ENCODE results near the gene ZNF683. TPM values are rescaled to one million over a fixed set of nuclear protein-coding genes. Genes with fewer than 3 reads are reported as not detected.

The ZNF683 gene
- total RNA-seq, 1 donor from 2014 or later: not detected

DNA sequence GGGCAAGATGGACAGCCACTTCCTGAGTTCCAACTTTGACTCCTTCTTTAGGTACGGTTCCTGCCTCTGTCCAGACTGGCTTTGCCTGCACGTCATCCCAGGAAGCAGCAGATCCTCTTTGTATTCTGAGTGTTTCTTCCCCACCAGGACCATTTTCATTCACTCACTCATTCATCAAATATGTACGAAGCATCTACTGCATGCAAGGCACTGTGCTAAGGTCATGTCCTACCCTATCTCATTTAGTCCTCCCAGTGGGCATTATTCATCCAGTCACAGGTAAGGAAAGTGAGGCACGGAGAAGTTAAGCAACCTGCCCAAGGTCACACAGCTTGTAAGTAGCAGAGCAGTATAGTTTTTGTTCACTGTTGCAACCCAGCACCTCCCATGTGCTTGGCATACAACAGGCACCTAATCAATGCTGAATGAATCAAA is 32.5 kb downstream of the ZNF683 start:
- no peaks in the 10 kb centered on the region for H3K36me3 ChIP-seq (ENCODE audit: control insufficient read depth, insufficient read depth, low read length)
- H3K27me3 ChIP-seq (ENCODE audit: control insufficient read depth, insufficient read depth, low read length): peaks cover 23% of the 10 kb centered on the region
- H3K4me3 ChIP-seq (ENCODE audit: low read depth, low read length): no peak overlapping the region
- DNase-seq (ENCODE audit: low read depth): no peak
- TF ChIP-seq, protein P1, sequence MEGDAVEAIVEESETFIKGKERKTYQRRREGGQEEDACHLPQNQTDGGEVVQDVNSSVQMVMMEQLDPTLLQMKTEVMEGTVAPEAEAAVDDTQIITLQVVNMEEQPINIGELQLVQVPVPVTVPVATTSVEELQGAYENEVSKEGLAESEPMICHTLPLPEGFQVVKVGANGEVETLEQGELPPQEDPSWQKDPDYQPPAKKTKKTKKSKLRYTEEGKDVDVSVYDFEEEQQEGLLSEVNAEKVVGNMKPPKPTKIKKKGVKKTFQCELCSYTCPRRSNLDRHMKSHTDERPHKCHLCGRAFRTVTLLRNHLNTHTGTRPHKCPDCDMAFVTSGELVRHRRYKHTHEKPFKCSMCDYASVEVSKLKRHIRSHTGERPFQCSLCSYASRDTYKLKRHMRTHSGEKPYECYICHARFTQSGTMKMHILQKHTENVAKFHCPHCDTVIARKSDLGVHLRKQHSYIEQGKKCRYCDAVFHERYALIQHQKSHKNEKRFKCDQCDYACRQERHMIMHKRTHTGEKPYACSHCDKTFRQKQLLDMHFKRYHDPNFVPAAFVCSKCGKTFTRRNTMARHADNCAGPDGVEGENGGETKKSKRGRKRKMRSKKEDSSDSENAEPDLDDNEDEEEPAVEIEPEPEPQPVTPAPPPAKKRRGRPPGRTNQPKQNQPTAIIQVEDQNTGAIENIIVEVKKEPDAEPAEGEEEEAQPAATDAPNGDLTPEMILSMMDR (IDR thresholded peaks at IDR 0.05; ENCODE audit: insufficient read depth, low read length, poor library complexity, severe bottlenecking): no peak

DNA sequence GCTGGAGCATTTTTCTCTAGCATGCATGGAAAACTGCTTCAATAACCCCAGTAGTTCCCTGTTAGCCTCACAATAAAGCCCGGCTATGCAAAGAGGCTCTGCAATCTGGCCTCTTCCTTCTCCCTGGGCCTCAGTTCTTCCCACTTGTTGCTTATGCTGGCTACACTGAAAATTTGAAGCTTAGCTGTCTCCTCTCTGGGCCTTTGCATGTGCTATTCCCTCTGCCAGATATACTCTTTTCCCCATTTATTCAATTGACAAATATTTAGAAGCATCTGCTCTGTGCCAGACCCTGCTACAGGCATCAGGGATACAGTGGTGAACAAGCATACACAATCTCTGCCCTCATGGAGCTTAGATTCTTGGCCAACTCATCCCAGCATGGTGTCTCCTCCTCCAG is 33.9 kb downstream of the ZNF683 start:
- Histone ChIP-seq H3K4me3 (ENCODE audit: low read depth, low read length) (no peak overlapping the region), H3K36me3 (ENCODE audit: control insufficient read depth, insufficient read depth, low read length) (no peaks in the 10 kb centered on the region), H3K27me3 (ENCODE audit: control insufficient read depth, insufficient read depth, low read length) (peaks cover 21% of the 10 kb centered on the region)
- TF ChIP-seq, protein P1 (IDR thresholded peaks at IDR 0.05; ENCODE audit: insufficient read depth, low read length, poor library complexity, severe bottlenecking): no peak
- no peak for DNase-seq (ENCODE audit: low read depth)

DNA sequence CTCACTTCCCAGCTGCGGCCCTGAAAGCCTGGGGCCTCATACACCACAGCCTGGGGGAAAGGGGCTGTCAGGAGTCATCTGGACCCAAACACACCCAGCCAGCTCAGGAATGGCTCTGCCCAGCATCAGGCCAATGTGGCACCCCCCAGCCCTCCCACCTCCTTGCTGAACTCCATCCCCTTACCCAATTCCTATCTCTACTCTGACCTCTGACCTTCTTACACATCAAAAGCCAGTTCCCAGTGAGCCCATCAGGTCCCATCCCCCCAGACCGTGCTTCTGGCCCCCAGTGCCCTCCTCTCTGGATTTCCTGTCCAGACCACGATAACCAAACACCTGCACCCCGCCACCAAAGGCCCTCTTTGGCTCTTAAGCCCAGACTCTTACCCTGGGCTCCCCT is 34.9 kb downstream of the ZNF683 start:
- Histone ChIP-seq H3K27me3 (ENCODE audit: control insufficient read depth, insufficient read depth, low read length) (peaks cover 21% of the 10 kb centered on the region), H3K4me3 (ENCODE audit: low read depth, low read length) (no peak overlapping the region), H3K36me3 (ENCODE audit: control insufficient read depth, insufficient read depth, low read length) (no peaks in the 10 kb centered on the region)
- DNase-seq (ENCODE audit: low read depth): no peak
- TF ChIP-seq, protein P1 (IDR thresholded peaks at IDR 0.05; ENCODE audit: insufficient read depth, low read length, poor library complexity, severe bottlenecking): no peak

DNA sequence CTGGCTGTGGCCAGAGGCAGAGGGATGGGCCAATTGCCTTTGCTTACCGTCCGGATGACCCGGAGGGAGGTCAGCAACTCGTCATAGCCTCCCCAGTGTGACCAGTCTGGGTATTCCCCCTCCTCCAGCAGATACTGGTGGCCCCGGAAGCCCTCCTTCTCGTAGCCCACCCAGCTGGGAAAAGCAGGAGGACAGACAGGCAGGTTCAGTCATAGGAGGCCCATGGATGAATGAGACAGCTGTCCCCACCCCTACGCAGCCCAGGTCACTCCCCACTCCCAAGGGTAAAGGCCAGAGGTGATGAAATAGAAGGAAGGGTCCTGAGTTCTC is 35.4 kb downstream of the ZNF683 start:
- Histone ChIP-seq H3K27me3 (ENCODE audit: control insufficient read depth, insufficient read depth, low read length) (peaks cover 21% of the 10 kb centered on the region), H3K4me3 (ENCODE audit: low read depth, low read length) (no peak overlapping the region), H3K36me3 (ENCODE audit: control insufficient read depth, insufficient read depth, low read length) (no peaks in the 10 kb centered on the region)
- no peak for DNase-seq (ENCODE audit: low read depth)
- TF ChIP-seq, protein P1 (IDR thresholded peaks at IDR 0.05; ENCODE audit: insufficient read depth, low read length, poor library complexity, severe bottlenecking): no peak

DNA sequence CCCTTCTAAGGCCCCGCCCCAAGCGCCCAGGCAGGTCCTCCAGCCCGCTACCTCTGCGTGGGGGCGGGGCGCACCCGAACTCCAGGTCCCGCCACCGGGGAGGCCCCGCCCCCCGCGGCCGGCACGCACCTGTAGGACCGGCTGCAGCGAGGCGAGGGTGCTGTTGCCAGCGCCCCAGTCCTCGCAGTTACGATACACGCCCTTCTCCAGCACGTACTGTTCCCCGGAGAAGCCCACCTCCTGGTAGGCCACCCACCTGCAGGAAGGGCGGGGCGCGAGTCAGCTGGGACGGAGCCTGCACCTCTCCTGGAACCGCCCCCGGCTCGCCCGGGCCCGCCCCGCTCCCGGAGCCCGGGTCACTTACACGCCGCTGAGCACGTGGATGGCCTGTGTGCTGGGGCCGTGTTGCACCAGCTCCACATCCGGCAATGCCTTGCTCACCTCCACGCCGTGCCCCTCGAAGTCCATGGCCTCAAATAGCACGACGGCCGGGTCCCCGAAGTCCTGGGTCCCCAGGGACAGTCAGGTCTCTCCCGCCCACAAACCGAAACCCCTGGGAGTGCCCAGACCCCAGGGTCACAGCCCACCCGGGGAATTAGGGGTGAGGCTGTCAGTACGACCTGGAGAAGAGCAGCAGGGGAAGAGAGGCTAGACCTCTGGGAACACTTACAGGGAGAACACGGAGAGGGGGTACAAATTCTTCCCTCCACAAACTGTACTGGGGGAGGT is 35.9 kb downstream of the ZNF683 start:
- TF ChIP-seq, protein P1 (IDR thresholded peaks at IDR 0.05; ENCODE audit: insufficient read depth, low read length, poor library complexity, severe bottlenecking): no peak
- Histone ChIP-seq H3K36me3 (ENCODE audit: control insufficient read depth, insufficient read depth, low read length) (no peaks in the 10 kb centered on the region), H3K4me3 (ENCODE audit: low read depth, low read length) (peak overlapping the region; percentile 68), H3K27me3 (ENCODE audit: control insufficient read depth, insufficient read depth, low read length) (peaks cover 18% of the 10 kb centered on the region)
- no peak for DNase-seq (ENCODE audit: low read depth)

Data from kidney epithelial cell (primary cell).